CD4-positive, CD25-positive, alpha-beta regulatory T cell (primary cell): ENCODE measurements around the gene DIAPH2. TPM values are rescaled to one million over a fixed set of nuclear protein-coding genes. Genes with fewer than 3 reads are reported as not detected.

Experiments
- ATAC-seq, 2 donors: fragments of 150-1000 bp; cut with Tn5 transposase; one replicate each; pipeline ENCODE4 v1.10.0; 2021; ENCODE audit warnings: low read depth in 2 of 2, moderate number of reproducible peaks in 2 of 2, moderate library complexity in 1 of 2
- DNase-seq, 3 donors: peaks; one replicate each; pipeline versions ENCODE4 v3.0.0 to v3.0.0-alpha.2; 2012 to 2022; ENCODE audit warnings: mixed read lengths in 1 of 3
- H3K27ac ChIP-seq: one replicate; pipeline ENCODE4 v1.7.0; 2013; ENCODE audit warnings: mild to moderate bottlenecking, low read length; ENCODE audit not compliant: insufficient read depth, poor library complexity, severe bottlenecking
- H3K27me3 ChIP-seq: one replicate; pipeline ENCODE4 v1.7.0; 2013; ENCODE audit warnings: low read length; ENCODE audit not compliant: control insufficient read depth, insufficient read depth
- H3K36me3 ChIP-seq: one replicate; pipeline ENCODE4 v1.7.0; 2013; ENCODE audit warnings: mild to moderate bottlenecking, low read length, moderate library complexity; ENCODE audit not compliant: control insufficient read depth, insufficient read depth
- H3K4me1 ChIP-seq: 2 replicates; pipeline ENCODE4 v1.7.0; 2013; ENCODE audit warnings: mild to moderate bottlenecking, low read length; ENCODE audit not compliant: insufficient read depth, control insufficient read depth, poor library complexity, severe bottlenecking
- H3K4me3 ChIP-seq: one replicate; pipeline ENCODE4 v1.7.0; 2013; ENCODE audit warnings: low read depth, mild to moderate bottlenecking, low read length, moderate library complexity
- H3K9me3 ChIP-seq, 2 experiments: 1 replicate in 1 of 2; 2 replicates in 1 of 2; pipeline ENCODE4 v1.7.0; 2013; ENCODE audit warnings: low read length in 2 of 2, mild to moderate bottlenecking in 1 of 2, moderate library complexity in 1 of 2; ENCODE audit not compliant: control insufficient read depth in 2 of 2
- H3K27ac Mint-ChIP-seq, 3 donors: one replicate each; pipeline ENCODE4 v1.8.0; 2020 to 2022; ENCODE audit warnings: mild to moderate bottlenecking in 3 of 3, mixed read lengths in 3 of 3, moderate library complexity in 2 of 3
- H3K27me3 Mint-ChIP-seq: one replicate; pipeline ENCODE4 v1.8.0; 2022; ENCODE audit warnings: mild to moderate bottlenecking, mixed read lengths
- H3K36me3 Mint-ChIP-seq: one replicate; pipeline ENCODE4 v1.8.0; 2020; ENCODE audit warnings: mixed read lengths
- H3K4me1 Mint-ChIP-seq, 4 donors: one replicate each; pipeline ENCODE4 v1.8.0; 2020 to 2022; ENCODE audit warnings: mixed read lengths in 4 of 4, mild to moderate bottlenecking in 1 of 4
- H3K4me3 Mint-ChIP-seq, 4 donors: one replicate each; pipeline ENCODE4 v1.8.0; 2020 to 2022; ENCODE audit warnings: mild to moderate bottlenecking in 4 of 4, mixed read lengths in 4 of 4, moderate library complexity in 3 of 4
- H3K9me3 Mint-ChIP-seq, 7 donors: one replicate each; pipeline ENCODE4 v1.8.0; 2020 to 2022; ENCODE audit warnings: mixed read lengths in 7 of 7, mild to moderate bottlenecking in 3 of 7, moderate library complexity in 2 of 7
- polyA plus RNA-seq, 4 donors: library from polyadenylated mRNA; unstranded; fragments of 300-500 nt; fragmentation: Illumina TruSeq; gene quantifications; one replicate each; pipeline ENCODE4 v1.2.3, GENCODE V29; 2021
- total RNA-seq: library from RNA; stranded (reverse); gene quantifications from one replicate; pipeline ENCODE4 v1.2.3, GENCODE V29; 2022

The DIAPH2 gene
- total and polyA plus RNA-seq, 5 donors from 2014 or later, result 6.3 to 17.0 (median 6.6) TPM

DNA sequence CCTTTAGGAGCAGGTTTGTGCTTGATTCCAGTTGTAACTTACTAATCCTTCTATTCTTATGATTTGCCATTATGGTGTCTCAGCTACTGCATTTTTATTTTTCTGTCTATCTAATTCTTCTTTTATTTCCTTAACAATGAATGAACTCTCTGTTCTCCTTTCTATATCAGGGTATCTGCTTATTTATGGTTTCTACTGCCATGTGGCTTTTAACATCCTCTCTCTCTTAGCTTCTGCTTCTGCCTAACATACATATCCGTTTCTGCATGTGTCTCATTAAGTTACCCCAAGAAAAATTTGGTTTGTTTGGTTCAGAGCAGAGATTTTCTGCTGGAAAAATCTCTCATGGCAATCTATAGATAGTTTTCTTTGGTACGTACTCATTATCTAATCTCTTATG lies 813.5 kb downstream of the DIAPH2 start:
- Mint-ChIP-seq H3K36me3 (no peaks in the 10 kb centered on the region), H3K27me3 (no peaks in the 10 kb centered on the region), H3K4me1 (no peaks in the 10 kb centered on the region), H3K27ac (no peak overlapping the region), H3K9me3 (no peaks in the 10 kb centered on the region), H3K4me3 (no peak overlapping the region)
- Histone ChIP-seq H3K27me3 (no peaks in the 10 kb centered on the region), H3K9me3 (no peaks in the 10 kb centered on the region), H3K4me3 (no peak overlapping the region), H3K4me1 (no peaks in the 10 kb centered on the region), H3K27ac (no peak overlapping the region), H3K36me3 (no peaks in the 10 kb centered on the region)
- no peak for ATAC-seq
- DNase-seq, result no peak

GRCh38 chrX:97504431-97504830 lies 819.8 kb downstream of the DIAPH2 start:
- Mint-ChIP-seq H3K9me3 (no peaks in the 10 kb centered on the region), H3K4me3 (no peak overlapping the region), H3K36me3 (no peaks in the 10 kb centered on the region), H3K27me3 (no peaks in the 10 kb centered on the region), H3K27ac (no peak overlapping the region), H3K4me1 (no peaks in the 10 kb centered on the region)
- H3K27me3 ChIP-seq, result no peaks in the 10 kb centered on the region
- DNase-seq (no peak), ATAC-seq (no peak)
- no peaks in the 10 kb centered on the region for H3K9me3 ChIP-seq
- no peak overlapping the region for H3K27ac ChIP-seq
- no peaks in the 10 kb centered on the region for H3K36me3 ChIP-seq
- H3K4me1 ChIP-seq, result no peaks in the 10 kb centered on the region
- H3K4me3 ChIP-seq, result no peak overlapping the region

GRCh38 chrX:97517763-97518162 lies 833.1 kb downstream of the DIAPH2 start:
- no peaks in the 10 kb centered on the region for H3K27me3 Mint-ChIP-seq
- no peak for ATAC-seq

DNA sequence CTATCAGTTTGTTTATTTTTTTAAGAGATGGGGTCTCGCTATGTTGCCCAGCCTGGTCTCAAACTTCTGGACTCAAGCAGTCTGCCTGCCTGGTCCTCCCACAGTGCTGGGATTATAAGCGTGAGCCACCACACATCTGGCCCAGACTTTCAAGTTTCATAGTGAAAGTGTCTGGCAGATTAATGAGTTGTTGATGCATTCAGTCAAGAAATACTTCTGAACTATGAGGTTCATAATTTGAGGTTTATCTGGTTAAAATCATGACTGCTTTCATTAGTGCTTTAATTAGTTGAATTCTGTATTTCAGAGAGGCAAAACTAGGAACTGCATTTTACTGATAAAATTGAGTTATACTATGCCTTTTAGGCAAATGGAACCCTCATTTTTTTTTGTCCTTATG lies 837.7 kb downstream of the DIAPH2 start:
- H3K4me1 Mint-ChIP-seq, result no peaks in the 10 kb centered on the region
- Histone ChIP-seq H3K4me1 (no peaks in the 10 kb centered on the region), H3K9me3 (no peaks in the 10 kb centered on the region), H3K36me3 (no peaks in the 10 kb centered on the region), H3K4me3 (no peak overlapping the region), H3K27me3 (no peaks in the 10 kb centered on the region), H3K27ac (no peak overlapping the region)
- DNase-seq, result no peak
- H3K27ac Mint-ChIP-seq, result no peak overlapping the region
- no peaks in the 10 kb centered on the region for H3K27me3 Mint-ChIP-seq
- ATAC-seq, result no peak
- H3K36me3 Mint-ChIP-seq, result no peaks in the 10 kb centered on the region
- H3K4me3 Mint-ChIP-seq, result no peak overlapping the region
- H3K9me3 Mint-ChIP-seq, result peaks cover 0 to 7% (median 0%) of the 10 kb centered on the region in 7 donors

More at GRCh38 chrX:97517763-97518162, 833.1 kb downstream of the DIAPH2 start:
- Histone ChIP-seq H3K4me1 (no peaks in the 10 kb centered on the region), H3K27ac (no peak overlapping the region), H3K4me3 (no peak overlapping the region), H3K36me3 (no peaks in the 10 kb centered on the region), H3K27me3 (no peaks in the 10 kb centered on the region), H3K9me3 (no peaks in the 10 kb centered on the region)
- no peaks in the 10 kb centered on the region for H3K9me3 Mint-ChIP-seq
- no peak for DNase-seq
- H3K4me3 Mint-ChIP-seq, result no peak overlapping the region
- no peaks in the 10 kb centered on the region for H3K36me3 Mint-ChIP-seq
- H3K4me1 Mint-ChIP-seq, result peaks cover 0 to 4% (median 0%) of the 10 kb centered on the region in 4 donors
- H3K27ac Mint-ChIP-seq, result no peak overlapping the region

- peaks cover 5% of the 10 kb centered on the region for H3K36me3 Mint-ChIP-seq
- no peaks in the 10 kb centered on the region for H3K27me3 Mint-ChIP-seq
- Histone ChIP-seq H3K9me3 (no peaks in the 10 kb centered on the region), H3K4me1 (no peaks in the 10 kb centered on the region), H3K27ac (no peak overlapping the region), H3K4me3 (no peak overlapping the region), H3K27me3 (no peaks in the 10 kb centered on the region), H3K36me3 (no peaks in the 10 kb centered on the region)
- H3K27ac Mint-ChIP-seq, result no peak overlapping the region
- no peak overlapping the region for H3K4me3 Mint-ChIP-seq
- peaks cover 0 to 15% (median 2%) of the 10 kb centered on the region in 7 donors for H3K9me3 Mint-ChIP-seq
- ATAC-seq (no peak), DNase-seq (no peak)
- no peaks in the 10 kb centered on the region for H3K4me1 Mint-ChIP-seq
Measured at GRCh38 chrX:97524340-97524739, 839.7 kb downstream of the DIAPH2 start.

GRCh38 chrX:97524997-97525396 lies 840.4 kb downstream of the DIAPH2 start:
- no peaks in the 10 kb centered on the region for H3K27me3 Mint-ChIP-seq
- H3K36me3 Mint-ChIP-seq, result peaks cover 5% of the 10 kb centered on the region
- no peaks in the 10 kb centered on the region for H3K36me3 ChIP-seq
- no peaks in the 10 kb centered on the region for H3K4me1 ChIP-seq
- H3K4me3 Mint-ChIP-seq, result no peak overlapping the region
- H3K27ac ChIP-seq, result no peak overlapping the region
- no peak for DNase-seq
- peaks cover 0 to 2% of the 10 kb centered on the region in 2 experiments for H3K9me3 ChIP-seq
- H3K4me3 ChIP-seq, result no peak overlapping the region
- H3K9me3 Mint-ChIP-seq, result peaks cover 0 to 20% (median 5%) of the 10 kb centered on the region in 7 donors
- H3K27ac Mint-ChIP-seq, result no peak overlapping the region
- H3K4me1 Mint-ChIP-seq, result no peaks in the 10 kb centered on the region
- no peaks in the 10 kb centered on the region for H3K27me3 ChIP-seq
- ATAC-seq, result no peak

DNA sequence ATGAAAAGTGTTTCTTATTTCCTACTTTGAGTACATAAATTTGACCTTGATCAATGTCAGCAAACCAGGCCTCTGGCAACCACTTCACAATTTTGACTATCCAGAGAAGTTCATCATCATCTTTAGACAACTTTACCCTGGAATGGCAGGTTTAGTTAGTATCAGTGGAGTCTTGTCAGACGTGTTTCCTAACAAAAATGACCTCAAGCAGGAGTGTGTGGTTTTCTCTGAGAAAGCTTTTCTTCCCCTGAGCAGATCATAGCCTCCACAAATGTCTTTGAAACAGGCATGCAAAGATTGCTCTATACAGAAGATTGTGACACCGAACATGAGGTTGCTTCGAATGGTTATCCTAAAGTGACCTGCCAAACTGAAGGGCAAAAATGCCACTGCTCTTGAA lies 841.3 kb downstream of the DIAPH2 start:
- Mint-ChIP-seq H3K9me3 (peaks cover 0 to 20% (median 6%) of the 10 kb centered on the region in 7 donors), H3K36me3 (peaks cover 5% of the 10 kb centered on the region), H3K4me1 (no peaks in the 10 kb centered on the region), H3K4me3 (no peak overlapping the region), H3K27ac (no peak overlapping the region), H3K27me3 (no peaks in the 10 kb centered on the region)
- no peaks in the 10 kb centered on the region for H3K4me1 ChIP-seq
- no peak overlapping the region for H3K27ac ChIP-seq
- H3K4me3 ChIP-seq, result no peak overlapping the region
- H3K36me3 ChIP-seq, result no peaks in the 10 kb centered on the region
- no peaks in the 10 kb centered on the region for H3K27me3 ChIP-seq
- ATAC-seq (no peak), DNase-seq (no peak)
- peaks cover 3 to 6% of the 10 kb centered on the region in 2 experiments for H3K9me3 ChIP-seq

DNA sequence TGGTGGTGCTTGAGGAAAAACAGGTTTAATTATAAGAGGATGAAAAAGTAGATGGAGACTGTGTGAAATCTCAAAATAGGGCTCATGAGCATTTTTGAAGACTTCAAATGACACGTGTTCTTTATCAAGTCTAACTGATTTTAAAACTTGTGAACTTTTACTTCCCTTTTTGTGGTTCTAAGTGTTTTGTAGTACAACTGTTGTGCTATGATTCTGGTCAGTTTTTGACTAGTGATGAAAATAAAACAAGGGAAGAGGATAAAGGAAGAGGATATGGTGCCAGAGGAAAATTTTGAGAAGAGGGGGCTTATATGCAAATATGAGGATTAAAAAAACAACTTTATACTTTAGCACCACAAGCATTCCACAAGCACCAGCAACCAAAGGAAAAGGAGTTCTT lies 843.1 kb downstream of the DIAPH2 start:
- H3K9me3 ChIP-seq, result peaks cover 3 to 8% of the 10 kb centered on the region in 2 experiments
- ATAC-seq, result no peak
- no peak overlapping the region for H3K27ac Mint-ChIP-seq
- no peak overlapping the region for H3K27ac ChIP-seq
- H3K36me3 ChIP-seq, result no peaks in the 10 kb centered on the region
- peaks cover 0 to 20% (median 7%) of the 10 kb centered on the region in 7 donors for H3K9me3 Mint-ChIP-seq
- no peak overlapping the region for H3K4me3 ChIP-seq
- H3K27me3 Mint-ChIP-seq, result no peaks in the 10 kb centered on the region
- no peaks in the 10 kb centered on the region for H3K4me1 Mint-ChIP-seq
- DNase-seq, result no peak
- H3K36me3 Mint-ChIP-seq, result peaks cover 5% of the 10 kb centered on the region
- H3K27me3 ChIP-seq, result no peaks in the 10 kb centered on the region
- H3K4me3 Mint-ChIP-seq, result no peak overlapping the region
- H3K4me1 ChIP-seq, result no peaks in the 10 kb centered on the region
